Heart left ventricle (tissue), 16 donors: ENCODE measurements around the gene PLXNA1. TPM values are rescaled to one million over a fixed set of nuclear protein-coding genes. Genes with fewer than 3 reads are reported as not detected.

Source experiments
- ATAC-seq, 4 donors: fragments of 200-7000 bp; cut with Tn5 transposase; one replicate each; pipeline ENCODE4 v1.9.1; 2020 to 2022; ENCODE audit warnings: moderate library complexity in 4 of 4, mild to moderate bottlenecking in 3 of 4, moderate number of reproducible peaks in 1 of 4
- DNase-seq, 5 donors: peaks; one replicate each; pipeline ENCODE4 v3.0.0-alpha.2; 2020
- H3K27ac ChIP-seq, 12 donors: fragments of 200-600 bp; sonication (generic) in 4 of 12; one replicate each; pipeline versions ENCODE4 v1.5.0 to v1.8.0; 2016 to 2022; ENCODE audit warnings: mild to moderate bottlenecking in 2 of 12
- H3K27me3 ChIP-seq, 9 donors: fragments of 200-600 bp; sonication (generic) in 2 of 9; one replicate each; pipeline versions ENCODE4 v1.5.1 to v1.8.0; 2016 to 2022; ENCODE audit warnings: mild to moderate bottlenecking in 3 of 9
- H3K36me3 ChIP-seq, 9 donors: fragments of 200-600 bp; sonication (generic) in 2 of 9; one replicate each; pipeline versions ENCODE4 v1.5.0 to v1.8.0; 2018 to 2022; ENCODE audit warnings: mild to moderate bottlenecking in 2 of 9
- H3K4me1 ChIP-seq, 12 donors: fragments of 200-600 bp; sonication (generic) in 4 of 12; one replicate each; pipeline versions ENCODE4 v1.5.0 to v1.8.0; 2016 to 2022; ENCODE audit warnings: mild to moderate bottlenecking in 3 of 12
- H3K4me3 ChIP-seq, 12 donors: fragments of 200-600 bp; sonication (generic) in 4 of 12; one replicate each; pipeline versions ENCODE4 v1.5.0 to v1.8.0; 2017 to 2022; ENCODE audit warnings: mild to moderate bottlenecking in 9 of 12, moderate library complexity in 4 of 12
- H3K9me3 ChIP-seq, 12 donors: fragments of 200-600 bp; sonication (generic) in 4 of 12; one replicate each; pipeline versions ENCODE4 v1.5.0 to v1.8.0; 2016 to 2022; ENCODE audit warnings: mild to moderate bottlenecking in 1 of 12
- CTCF ChIP-seq, 12 donors: fragments of 200-600 bp; sonication (generic) in 4 of 12; IDR thresholded peaks; one replicate each; pipeline versions ENCODE4 v1.5.0 to v1.8.0; 2018 to 2022; ENCODE audit warnings: antibody characterized with exemption in 12 of 12, mild to moderate bottlenecking in 5 of 12
- POLR2A ChIP-seq, 2 donors: fragments of 450-650 bp; IDR thresholded peaks; one replicate each; pipeline ENCODE4 v1.6.1; 2017; ENCODE audit warnings: antibody characterized with exemption in 2 of 2, mild to moderate bottlenecking in 2 of 2, moderate library complexity in 2 of 2
- WGBS, 4 donors: extraction: QIAGEN DNeasy Blood & Tissue Kit in 2 of 4; methylation state at CpG; one replicate each; pipeline versions ENCODE4 v1.1.5 to v1.1.7; 2013 to 2018; 5-methylcytosine and 5-hydroxymethylcytosine counted together
- intact Hi-C, 10 donors: fragments of 100-400 bp; cut with DNase I; formaldehyde crosslinking; loops; one replicate each; pipeline versions ENCODE4 v1.11.1 to v1.14.2; 2022
- polyA plus RNA-seq, 2 donors: library from polyadenylated mRNA; stranded (reverse); fragments of 200-250 nt; gene quantifications; one replicate each; pipeline ENCODE4 v1.2.3, GENCODE V29; 2013
- total RNA-seq, 9 donors: library from RNA; depleted of rRNA in 2 of 9; stranded (reverse); fragments of >200 nt in 2 of 9; fragmentation: NEBNext Ultra II Directional in 3 of 9; extraction: Animal tissue kit (Norgen Biotek cat#: 25700) in 3 of 9; gene quantifications; one replicate each; pipeline versions ENCODE4 v1.1.0 to v1.2.4, GENCODE V29; 2016 to 2023
- donor health status: ischemic (EF 13 %, LVEDD 7.1; RV severe dilation, severe dysfunction).
- donor health status: healthy with polysubstance abuse.
- donor health status: DM: no; HTN: yes; CAD: no.
- donor health status: DM: no; HTN: no; CAD: no.
- donor health status: ischemic (EF 25% LVEDD 6.9; RV normal size, moderate dysfunction).
- donor health status: ischemic (EF 25% LVEDD 5.7; RV mildly dilated, moderate dysfunction).
- donor health status: healthy.
- donor health status: DM: yes; HTN: yes; CAD: no.
- donor health status: ischemic (EF 35%, LVEDD 5.7; RV mildly dilated, moderate dysfunction).
- donor health status: nonischemic (EF 11% LVEDD 7.7; RV severe dilation, severe dysfunction).
- donor health status: DM: yes; HTN: yes; CAD: no.
- donor health status: PGD.
- donor health status: ischemic (EF 29% LVEDD 5.4; RV normal size, mild dysfunction).
- donor health status: nonischemic (EF 23%, LVEDD 6.1; RV moderate dilation, normal function).

Gene PLXNA1
- total and polyA plus RNA-seq, 11 donors = 14.6 to 38.8 (median 29.6) TPM

DNA sequence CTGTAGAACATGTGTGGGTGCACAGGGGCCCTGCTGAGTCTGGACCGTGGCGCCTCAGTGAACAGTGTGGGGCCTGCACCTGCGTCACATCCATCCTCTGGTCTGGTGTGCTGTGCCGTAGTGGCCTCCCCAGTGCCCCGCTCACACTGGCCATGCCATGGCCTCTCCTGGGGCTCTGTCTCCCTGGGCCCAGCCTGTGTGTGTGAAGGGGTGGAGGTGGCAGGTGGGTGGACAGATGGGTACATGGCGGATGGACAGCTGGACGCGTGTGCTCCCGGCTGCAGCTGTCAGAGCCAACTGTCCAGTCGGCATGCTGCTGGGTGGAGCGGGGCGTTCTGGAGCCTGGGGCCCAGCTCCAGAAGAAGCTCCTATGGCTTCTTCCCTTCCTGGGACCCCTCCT lies 17.8 kb downstream of the PLXNA1 start:
- WGBS, 4 donors = 93 to 97% (median 94%) methylated on average over 9 to 12 of the region's 12 CpGs
- H3K27ac ChIP-seq = peak overlapping the region in 2 of 12 donors; percentile 37 to 73
- no peak overlapping the region for H3K4me3 ChIP-seq
- intact Hi-C loops = no loop called here
- no peaks in the 10 kb centered on the region for H3K9me3 ChIP-seq
- ATAC-seq (no peak), DNase-seq (no peak)
- peaks cover 4 to 72% (median 30%) of the 10 kb centered on the region in 12 donors for H3K4me1 ChIP-seq
- H3K36me3 ChIP-seq = peaks cover 0 to 10% (median 0%) of the 10 kb centered on the region in 9 donors
- no peak for TF ChIP-seq POLR2A (IDR thresholded peaks at IDR 0.05)
- no peak for TF ChIP-seq CTCF (IDR thresholded peaks at IDR 0.05)
- no peaks in the 10 kb centered on the region for H3K27me3 ChIP-seq

DNA sequence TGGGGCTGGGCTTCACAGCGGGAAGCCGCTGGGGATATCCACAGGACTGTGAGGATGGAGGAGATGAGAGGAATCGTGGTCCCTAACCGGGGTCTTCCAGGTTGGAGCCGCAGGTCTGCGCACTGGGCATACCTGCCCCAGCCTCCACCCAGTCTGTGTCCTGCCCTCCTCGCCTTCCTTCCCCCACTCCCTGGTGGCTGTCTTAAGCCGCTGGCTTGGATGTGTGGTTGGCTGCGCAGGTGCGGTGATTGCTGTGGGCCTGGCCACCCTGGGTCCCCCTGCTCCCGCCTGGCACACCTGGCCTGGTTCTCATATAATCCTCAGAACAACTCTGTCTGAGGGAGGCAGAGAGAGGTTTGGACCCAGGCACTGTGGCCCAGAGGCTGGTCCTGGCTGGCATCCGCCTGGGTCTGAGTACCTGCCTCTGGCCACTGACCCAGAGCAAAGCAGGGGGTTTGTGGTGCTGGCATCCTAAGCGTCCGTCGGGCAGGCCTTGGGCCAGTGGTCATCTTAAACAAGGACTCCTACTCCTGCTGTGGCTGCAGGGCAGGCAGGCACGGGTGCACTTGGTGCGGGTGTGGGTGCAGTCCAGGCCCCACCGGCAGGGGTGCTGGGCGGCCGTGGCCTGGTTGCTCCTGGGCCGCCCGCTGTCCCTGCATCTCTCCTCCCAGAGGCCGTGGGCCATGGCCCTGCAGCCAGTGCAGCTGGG lies 18.7 kb downstream of the PLXNA1 start:
- H3K27ac ChIP-seq = peak overlapping the region in 11 of 12 donors; percentile 3 to 83 (median 60)
- DNase-seq (no peak), ATAC-seq (no peak)
- H3K36me3 ChIP-seq = peaks cover 0 to 10% (median 0%) of the 10 kb centered on the region in 9 donors
- no peak for TF ChIP-seq POLR2A (IDR thresholded peaks at IDR 0.05)
- TF ChIP-seq CTCF (IDR thresholded peaks at IDR 0.05) = no peak
- intact Hi-C loops = no loop called here
- H3K9me3 ChIP-seq = no peaks in the 10 kb centered on the region
- peak overlapping the region in 7 of 12 donors; percentile 3 to 39 (median 11) for H3K4me3 ChIP-seq
- WGBS, 4 donors = 64 to 97% (median 71%) methylated on average over 10 to 23 of the region's 23 CpGs
- no peaks in the 10 kb centered on the region for H3K27me3 ChIP-seq
- peaks cover 4 to 64% (median 28%) of the 10 kb centered on the region in 12 donors for H3K4me1 ChIP-seq

DNA sequence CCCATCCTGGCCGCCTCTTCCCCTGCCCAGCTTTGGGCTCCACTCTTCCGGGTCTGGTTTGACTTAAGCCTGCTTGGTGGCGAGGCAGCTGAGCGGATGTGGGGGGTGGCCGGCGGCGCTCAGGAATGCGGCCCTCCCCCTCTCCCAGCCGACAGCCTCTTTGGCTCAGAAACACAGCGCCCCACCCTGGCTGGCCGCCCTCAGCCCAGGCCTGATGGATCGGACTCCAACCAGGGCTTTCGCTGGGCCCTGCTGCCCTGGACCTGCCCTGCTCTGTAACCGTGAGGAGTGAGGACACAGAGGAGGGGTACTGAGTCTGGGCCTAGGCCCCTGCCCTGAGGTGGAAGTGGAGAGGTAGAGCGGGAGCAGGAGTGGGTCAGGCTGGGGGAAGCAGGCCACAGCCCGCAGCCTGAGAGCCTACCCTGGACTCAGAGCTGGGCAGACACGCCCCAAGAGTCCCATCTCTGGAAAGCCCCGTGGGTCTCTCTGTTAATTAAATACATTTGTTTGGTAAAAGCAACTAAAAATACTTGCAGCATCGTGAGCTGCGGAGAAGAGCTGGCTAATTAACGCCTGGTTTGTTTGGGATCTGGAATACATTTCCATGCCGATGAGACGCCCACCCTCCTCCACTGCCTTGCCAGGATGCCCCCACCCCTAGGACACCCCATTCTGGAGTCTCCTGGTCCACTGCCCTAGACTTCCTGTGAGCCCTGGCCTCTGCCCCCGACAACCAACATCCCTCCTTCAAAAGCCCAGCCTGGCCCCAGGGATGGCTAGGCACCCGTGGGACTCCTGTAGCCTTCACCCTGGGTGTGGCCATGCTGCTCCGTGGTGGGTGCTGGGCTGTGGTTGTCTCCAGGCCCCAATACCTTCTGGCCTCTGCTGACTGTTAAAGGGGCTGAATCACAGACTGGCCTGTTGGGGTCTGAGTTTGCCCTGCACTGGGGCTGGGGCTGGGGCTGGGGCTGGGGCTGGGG lies 19.6 kb downstream of the PLXNA1 start:
- intact Hi-C loops = no loop called here
- Histone ChIP-seq H3K4me1 (peaks cover 4 to 59% (median 24%) of the 10 kb centered on the region in 12 donors), H3K27me3 (no peaks in the 10 kb centered on the region), H3K27ac (peak overlapping the region in 10 of 12 donors; percentile 36 to 83 (median 63)), H3K9me3 (no peaks in the 10 kb centered on the region), H3K4me3 (peak overlapping the region in 7 of 12 donors; percentile 3 to 39 (median 11)), H3K36me3 (peaks cover 0 to 10% (median 0%) of the 10 kb centered on the region in 9 donors)
- TF ChIP-seq CTCF (IDR thresholded peaks at IDR 0.05) (peak; percentile 13 to 77 (median 54)), POLR2A (IDR thresholded peaks at IDR 0.05) (peak in 1 of 2 donors; percentile 52)
- ATAC-seq = peak; percentile 80 to 93 (median 86)
- WGBS, 4 donors = 28 to 44% (median 36%) methylated on average over 17 to 26 of the region's 26 CpGs
- DNase-seq = peak; percentile 88 to 93 (median 90)

DNA sequence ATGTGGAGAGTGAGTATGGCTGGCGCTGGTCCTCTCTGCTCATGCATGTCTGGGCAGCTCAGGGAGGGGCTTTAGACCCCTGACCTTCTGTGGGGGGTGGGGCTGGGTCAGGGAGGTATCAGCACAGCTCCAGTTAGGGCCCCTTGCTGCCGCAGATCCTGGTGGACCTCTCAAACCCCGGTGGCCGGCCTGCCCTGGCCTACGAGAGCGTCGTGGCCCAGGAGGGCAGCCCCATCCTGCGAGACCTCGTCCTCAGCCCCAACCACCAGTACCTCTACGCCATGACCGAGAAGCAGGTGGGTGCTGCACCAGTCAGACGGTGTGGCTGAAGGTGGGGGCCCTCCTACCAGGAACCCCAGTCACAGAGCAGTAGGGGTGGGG lies 20.2 kb downstream of the PLXNA1 start:
- 91 to 99% (median 95%) methylated on average over 7 to 12 of the region's 12 CpGs for WGBS, 4 donors
- H3K27me3 ChIP-seq = no peaks in the 10 kb centered on the region
- peak overlapping the region in 1 of 12 donors; percentile 36 for H3K27ac ChIP-seq
- TF ChIP-seq POLR2A (IDR thresholded peaks at IDR 0.05) = no peak
- TF ChIP-seq CTCF (IDR thresholded peaks at IDR 0.05) = no peak
- H3K36me3 ChIP-seq = peaks cover 0 to 10% (median 2%) of the 10 kb centered on the region in 9 donors
- ATAC-seq = no peak
- H3K9me3 ChIP-seq = no peaks in the 10 kb centered on the region
- no peak for DNase-seq
- peaks cover 3 to 59% (median 22%) of the 10 kb centered on the region in 12 donors for H3K4me1 ChIP-seq
- H3K4me3 ChIP-seq = no peak overlapping the region
- intact Hi-C loops = no loop called here
